ENCODE measurements around the gene CMBL. TPM values are rescaled to one million over a fixed set of nuclear protein-coding genes. Genes with fewer than 3 reads are reported as not detected.
A peak's percentile ranks its signal among the peaks of the same experiment; 100 is the strongest.

CMBL gene
- total RNA-seq, 1 experiment from 2014 or later: 12.6 TPM

DNA sequence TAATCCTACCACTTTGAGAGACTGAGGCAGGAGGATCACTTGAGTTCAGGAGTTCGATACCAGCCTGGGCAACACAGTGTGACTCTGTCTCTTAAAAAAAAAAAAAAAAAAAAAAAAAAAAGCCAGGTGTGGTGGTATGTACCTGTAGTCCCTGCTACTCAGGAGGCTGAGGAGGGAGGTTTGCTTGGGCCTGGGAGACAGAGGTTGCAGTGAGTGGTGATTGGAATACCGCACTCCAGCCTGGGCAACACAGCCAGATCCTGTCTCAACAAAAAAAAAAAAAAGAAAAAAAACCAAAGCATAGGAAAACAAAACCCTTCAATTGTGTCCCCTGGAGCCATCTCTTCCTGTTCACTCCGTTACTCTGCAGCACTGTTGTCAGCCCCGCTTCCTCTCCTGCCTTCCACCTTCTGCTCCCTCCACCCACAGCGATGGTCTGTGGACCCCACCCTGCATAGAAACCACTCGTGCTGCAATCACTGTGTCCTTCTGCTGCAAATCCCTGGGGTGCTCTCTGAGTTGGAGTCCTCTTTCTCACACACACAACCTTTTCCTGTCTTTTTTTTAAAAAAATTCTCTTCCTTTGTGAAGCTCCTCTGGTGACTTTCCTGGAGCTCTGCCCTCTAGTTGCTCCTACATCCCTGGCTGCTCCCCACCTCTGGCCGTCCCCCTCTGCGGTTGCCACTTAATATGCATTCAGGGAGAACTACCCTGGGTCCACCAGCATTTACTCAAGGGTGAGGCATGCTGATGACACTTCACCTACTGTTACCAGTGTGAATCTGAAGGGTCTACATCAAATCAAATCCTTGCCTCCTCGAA, 35.4 kb downstream of the CMBL start:
- H3K9me3 ChIP-seq (ENCODE audit: control insufficient read depth, low read depth, low read length): no peaks in the 10 kb centered on the region
- H3K4me1 Mint-ChIP-seq: peaks cover 39 to 41% of the 10 kb centered on the region in 2 experiments
- H3K4me2 ChIP-seq (ENCODE audit: insufficient read depth, insufficient read length, low read length): no peak overlapping the region
- H4K5ac ChIP-seq (ENCODE audit: insufficient read length, low read depth, low read length): no peak overlapping the region
- H3K36me3 Mint-ChIP-seq (ENCODE audit: insufficient read depth in 1 of 3, low read depth in 3 of 3): peaks cover 0 to 7% (median 5%) of the 10 kb centered on the region in 3 experiments; a peak in 3 of 7 replicates
- no peak overlapping the region for H2BK12ac ChIP-seq (ENCODE audit: insufficient read length, low read depth, low read length)
- H2BK15ac ChIP-seq (ENCODE audit: low read depth, low read length): no peak overlapping the region
- WGBS (ENCODE audit: extremely low coverage, insufficient read length, low lambda C conversion rate): no CpG with 5 or more reads among the region's 9 CpGs
- H3K18ac ChIP-seq (ENCODE audit: insufficient read length, low read depth, low read length): no peak overlapping the region
- no peak overlapping the region for H3K14ac ChIP-seq (ENCODE audit: insufficient read depth, low read length)
- H3K27me3 Mint-ChIP-seq (ENCODE audit: low read depth): no peaks in the 10 kb centered on the region; the same call in 1 of the 2 replicates
- no peak overlapping the region for H2BK5ac ChIP-seq (ENCODE audit: insufficient read length, low read length)
- DNase-seq: no peak
- no peak overlapping the region for H3K4ac ChIP-seq (ENCODE audit: low read depth, low read length)
- peaks cover 3 to 6% of the 10 kb centered on the region in 2 experiments; a peak in 4 of 5 replicates for H3K9me3 Mint-ChIP-seq
- H4K8ac ChIP-seq (replicated peaks; ENCODE audit: insufficient read length, low read depth, low read length): no peak overlapping the region
- H2AK5ac ChIP-seq (ENCODE audit: insufficient read length, low read length): no peak overlapping the region
- H3K79me2 ChIP-seq (ENCODE audit: insufficient read depth, low read length): no peaks in the 10 kb centered on the region
- H2AFZ ChIP-seq (ENCODE audit: low read length): no peak overlapping the region
- no peak overlapping the region for H2BK120ac ChIP-seq (ENCODE audit: low read depth, low read length, poor library complexity, severe bottlenecking)
- H3K4me3 Mint-ChIP-seq: no peak overlapping the region; a peak in 1 of 5 replicates
- peaks cover 7% of the 10 kb centered on the region; the same call in 1 of the 2 replicates for H3K4me1 ChIP-seq (ENCODE audit: insufficient read depth, low read length)
- H3T11ph ChIP-seq (ENCODE audit: low read length): no peak overlapping the region
- no peak overlapping the region for H3K23ac ChIP-seq (ENCODE audit: insufficient read length, low read depth, low read length)
- peak overlapping the region in 2 of 3 experiments; percentile 73 to 84; a peak in 5 of 7 replicates for H3K27ac Mint-ChIP-seq
- H3K27me3 ChIP-seq (ENCODE audit: insufficient read depth, low read length): no peaks in the 10 kb centered on the region
- H4K91ac ChIP-seq (ENCODE audit: insufficient read length, low read depth, low read length): no peak overlapping the region
- no peak overlapping the region for H3K9ac ChIP-seq (ENCODE audit: extremely low read depth, insufficient read length, low read length)
- no peak overlapping the region for H3K56ac ChIP-seq (ENCODE audit: insufficient read length, low read depth, low read length)
- TF ChIP-seq, protein P1, sequence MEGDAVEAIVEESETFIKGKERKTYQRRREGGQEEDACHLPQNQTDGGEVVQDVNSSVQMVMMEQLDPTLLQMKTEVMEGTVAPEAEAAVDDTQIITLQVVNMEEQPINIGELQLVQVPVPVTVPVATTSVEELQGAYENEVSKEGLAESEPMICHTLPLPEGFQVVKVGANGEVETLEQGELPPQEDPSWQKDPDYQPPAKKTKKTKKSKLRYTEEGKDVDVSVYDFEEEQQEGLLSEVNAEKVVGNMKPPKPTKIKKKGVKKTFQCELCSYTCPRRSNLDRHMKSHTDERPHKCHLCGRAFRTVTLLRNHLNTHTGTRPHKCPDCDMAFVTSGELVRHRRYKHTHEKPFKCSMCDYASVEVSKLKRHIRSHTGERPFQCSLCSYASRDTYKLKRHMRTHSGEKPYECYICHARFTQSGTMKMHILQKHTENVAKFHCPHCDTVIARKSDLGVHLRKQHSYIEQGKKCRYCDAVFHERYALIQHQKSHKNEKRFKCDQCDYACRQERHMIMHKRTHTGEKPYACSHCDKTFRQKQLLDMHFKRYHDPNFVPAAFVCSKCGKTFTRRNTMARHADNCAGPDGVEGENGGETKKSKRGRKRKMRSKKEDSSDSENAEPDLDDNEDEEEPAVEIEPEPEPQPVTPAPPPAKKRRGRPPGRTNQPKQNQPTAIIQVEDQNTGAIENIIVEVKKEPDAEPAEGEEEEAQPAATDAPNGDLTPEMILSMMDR (conservative IDR thresholded peaks at IDR 0.05): no peak
- no peak overlapping the region for H2BK20ac ChIP-seq (ENCODE audit: low read depth, low read length, poor library complexity, severe bottlenecking)
- H3K23me2 ChIP-seq (ENCODE audit: insufficient read length, low read depth, low read length, poor library complexity, severe bottlenecking): no peaks in the 10 kb centered on the region
- no peak overlapping the region for H3K27ac ChIP-seq (ENCODE audit: insufficient read length, low read depth, low read length)
- H3K79me1 ChIP-seq (ENCODE audit: insufficient read depth, low read depth, low read length, poor library complexity, severe bottlenecking): no peaks in the 10 kb centered on the region
- no peaks in the 10 kb centered on the region for H4K20me1 ChIP-seq (ENCODE audit: control insufficient read depth, insufficient read depth, insufficient read length)
